HepG2 (cell line): ENCODE data around the gene VWA2. TPM values are rescaled to one million over a fixed set of nuclear protein-coding genes. Genes with fewer than 3 reads are reported as not detected.

ENCODE experiments used
- ATAC-seq: fragments of 200-7000 bp; cut with Tn5 transposase; 3 replicates; pipeline ENCODE4 v1.9.1; 2020; ENCODE audit warnings: mild to moderate bottlenecking, moderate library complexity
- BruUV-seq: library from RNA; stranded (reverse); fragments of 400-500 nt; replicated peaks from 2 replicates; lab custom pipeline; 2021; lab: Mats Ljungman, UMichigan
- CTCF ChIA-PET: fragments of 300-600 bp; formaldehyde crosslinking; extraction: SDS; loops from one replicate; lab custom pipeline; 2021; ENCODE audit warnings: low total read pairs, inconsistent platforms, low intra/inter-chr PET ratio; lab: Yijun Ruan, JAX
- POLR2A ChIA-PET: fragments of 350-600 bp; sonication (Branson Sonifier 250); formaldehyde crosslinking; loops from one replicate; lab custom pipeline; 2020; ENCODE audit warnings: antibody characterized with exemption, inconsistent platforms; lab: Yijun Ruan, JAX
- DNase-seq: peaks from one replicate; pipeline ENCODE4 v3.0.0-alpha.2; 2015; ENCODE audit warnings: low spot score
- FAIRE-seq: peaks from 3 replicates; lab custom pipeline; 2011; peaks lifted over from hg19 to GRCh38; lab: Jason Lieb, UNC
- H2AFZ ChIP-seq: one replicate; pipeline ENCODE4 v1.6.1; 2011; ENCODE audit warnings: low read length, inconsistent platforms
- H3K27ac ChIP-seq: fragments of 300-600 bp; 3 replicates; pipeline ENCODE4 v1.8.0; 2011; ENCODE audit warnings: mixed run types, mild to moderate bottlenecking, mixed read lengths, low read length, inconsistent platforms; ENCODE audit not compliant: insufficient read depth; ENCODE audit errors: extremely low read length
- H3K27me3 ChIP-seq, 2 experiments: fragments of 200-600 bp in 1 of 2; 2 replicates in 1 of 2; 3 replicates in 1 of 2; pipeline versions ENCODE4 v1.6.0 to v1.8.0; 2011; ENCODE audit warnings: low read length in 2 of 2, mild to moderate bottlenecking in 2 of 2, moderate library complexity in 2 of 2, inconsistent platforms in 1 of 2; ENCODE audit not compliant: insufficient read depth in 2 of 2, control insufficient read depth in 1 of 2
- H3K36me3 ChIP-seq, 2 experiments: fragments of 200-600 bp in 1 of 2; replicated peaks in 1 of 2; 2 replicates in 1 of 2; 3 replicates in 1 of 2; pipeline versions ENCODE4 v1.5.1 to v1.8.0; 2011; ENCODE audit warnings: low read length in 2 of 2, inconsistent platforms in 1 of 2; ENCODE audit not compliant: insufficient read depth in 2 of 2, control insufficient read depth in 1 of 2
- H3K4me1 ChIP-seq: 2 replicates; pipeline ENCODE4 v1.5.1; 2012; ENCODE audit warnings: low read length, inconsistent platforms; ENCODE audit not compliant: insufficient read depth
- H3K4me2 ChIP-seq: 2 replicates; pipeline ENCODE4 v1.6.0; 2011; ENCODE audit warnings: low read depth, low read length, inconsistent platforms
- H3K4me3 ChIP-seq, 3 experiments: fragments of 200-600 bp in 1 of 3; sonication (generic), shearing (Covaris generic) in 1 of 3; replicated peaks in 1 of 3; 2 replicates each; pipeline ENCODE4 v1.5.1; 2011 to 2016; ENCODE audit warnings: low read length in 3 of 3, inconsistent platforms in 2 of 3, low read depth in 2 of 3, mild to moderate bottlenecking in 2 of 3, control low read depth in 1 of 3, mixed read lengths in 1 of 3; ENCODE audit not compliant: insufficient read depth in 1 of 3
- H3K79me2 ChIP-seq: one replicate; pipeline ENCODE4 v1.6.1; 2011; ENCODE audit warnings: low read length, inconsistent platforms; ENCODE audit not compliant: insufficient read depth
- H3K9ac ChIP-seq: 2 replicates; pipeline ENCODE4 v1.6.0; 2011; ENCODE audit warnings: mild to moderate bottlenecking, low read depth, low read length, inconsistent platforms; ENCODE audit not compliant: insufficient read depth
- H3K9me3 ChIP-seq: 2 replicates; pipeline ENCODE4 v1.5.1; 2012; ENCODE audit warnings: mild to moderate bottlenecking, low read length
- H4K20me1 ChIP-seq: 2 replicates; pipeline ENCODE4 v1.6.0; 2011; ENCODE audit warnings: inconsistent platforms, mild to moderate bottlenecking, low read length, moderate library complexity; ENCODE audit not compliant: insufficient read depth
- E2F5 ChIP-seq: sonication (generic); formaldehyde crosslinking; conservative IDR thresholded peaks from 2 replicates; pipeline ENCODE4 v1.4.0; 2020; ENCODE audit warnings: missing genetic modification reagents
- GPBP1L1 ChIP-seq: sonication (generic); formaldehyde crosslinking; IDR thresholded peaks from 2 replicates; pipeline ENCODE4 v1.5.0; 2020; ENCODE audit warnings: mild to moderate bottlenecking, missing genetic modification reagents
- LBX2 ChIP-seq: sonication (generic); formaldehyde crosslinking; IDR thresholded peaks from 2 replicates; pipeline ENCODE4 v1.5.0; 2020; ENCODE audit warnings: missing genetic modification reagents, mild to moderate bottlenecking, borderline replicate concordance
- MIER3 ChIP-seq: IDR thresholded peaks from 2 replicates; pipeline ENCODE4 v1.6.1; 2016; ENCODE audit warnings: missing compliant biosample characterization, borderline replicate concordance
- TBX3 ChIP-seq: fragments of 450-650 bp; IDR thresholded peaks from 2 replicates; pipeline ENCODE4 v1.6.1; 2017; ENCODE audit warnings: antibody characterized with exemption, mild to moderate bottlenecking, inconsistent platforms, borderline replicate concordance
- ZEB1 ChIP-seq: IDR thresholded peaks from 2 replicates; pipeline ENCODE4 v1.6.1; 2012; ENCODE audit warnings: mild to moderate bottlenecking, low read depth, inconsistent platforms; ENCODE audit not compliant: insufficient replicate concordance
- ZNF225 ChIP-seq: sonication (generic); formaldehyde crosslinking; IDR thresholded peaks from 2 replicates; pipeline ENCODE4 v1.4.0; 2020; ENCODE audit warnings: mild to moderate bottlenecking, missing genetic modification reagents
- ZNF292 ChIP-seq: sonication (generic); formaldehyde crosslinking; IDR thresholded peaks from 2 replicates; pipeline ENCODE4 v1.8.1; 2022; ENCODE audit warnings: mild to moderate bottlenecking, low read depth, missing genetic modification reagents, borderline replicate concordance
- WGBS: methylation state at CpG from one replicate; pipeline ENCODE4 v1.1.6; 2017; ENCODE audit warnings: low lambda C conversion rate; 5-methylcytosine and 5-hydroxymethylcytosine counted together
- in situ Hi-C: cut with HindIII; loops from 2 replicates; pipeline ENCODE4 v1.10.0; 2017; ENCODE audit warnings: low pct_unique_long_range_greater_than_20kb; ENCODE audit not compliant: extremely low pct_ligation_motif_present
- intact Hi-C: fragments of 100-400 bp; cut with micrococcal nuclease; formaldehyde crosslinking; loops from one replicate; pipeline ENCODE4 v1.10.0; 2022; ENCODE audit not compliant: unreplicated experiment
- polyA plus RNA-seq, 8 experiments: library from polyadenylated mRNA; depleted of rRNA in 3 of 8; stranded (reverse) in 7 of 8; unstranded in 1 of 8; fragments of >200 nt; fragmentation: Illumina TruSeq in 4 of 8; extraction: Trizol in 4 of 8; gene quantifications; 2 replicates each; pipeline versions ENCODE4 v1.2.1 to v1.2.3, GENCODE V29; 2011 to 2016; ENCODE audit warnings: low read depth in 4 of 8, missing spikeins in 1 of 8, mixed read lengths in 1 of 8; ENCODE audit not compliant: insufficient read depth in 1 of 8
- total RNA-seq, 5 experiments: library from RNA; depleted of rRNA; stranded (reverse); fragments of >200 nt; fragmentation: Illumina TruSeq; extraction: Trizol; gene quantifications; 2 replicates each; pipeline ENCODE4 v1.2.3, GENCODE V29; 2016; ENCODE audit warnings: low read depth in 1 of 5

The VWA2 gene
- total and polyA plus RNA-seq, 2 of the 13 experiments (the other 11 are each of a cell fraction or from before 2014, with no cell fraction given) = not detected

DNA sequence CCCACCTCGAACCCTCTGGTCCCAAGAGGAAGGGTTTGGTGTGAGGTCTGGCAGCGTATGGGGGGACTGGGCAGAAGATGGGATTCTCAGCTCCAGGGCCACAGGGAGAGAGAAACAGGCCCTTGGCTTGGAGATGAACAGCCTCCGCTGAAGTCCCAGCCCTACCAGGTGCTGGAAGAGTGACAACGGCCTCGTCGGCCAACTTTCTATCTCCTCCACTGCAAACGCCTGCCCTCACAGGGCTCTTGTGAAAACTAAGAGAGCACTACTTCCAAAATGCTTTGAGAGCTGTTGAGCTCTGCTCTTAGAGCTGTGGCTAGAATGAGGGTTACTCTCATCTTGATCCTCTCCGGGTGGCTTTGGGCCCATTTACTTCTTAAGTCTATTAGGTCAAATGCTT, 101.8 kb downstream of the VWA2 start:
- intact Hi-C loops (no loop called here), in situ Hi-C loops (no loop called here)
- no peak for FAIRE-seq
- Histone ChIP-seq H3K27me3 (peaks cover 1 to 39% of the 10 kb centered on the region in 2 experiments; a peak in 4 of 5 replicates), H3K79me2 (no peaks in the 10 kb centered on the region), H3K4me2 (no peak overlapping the region), H4K20me1 (no peaks in the 10 kb centered on the region), H3K36me3 (no peaks in the 10 kb centered on the region), H3K4me1 (no peaks in the 10 kb centered on the region), H3K4me3 (no peak overlapping the region), H2AFZ (no peak overlapping the region), H3K9ac (no peak overlapping the region), H3K9me3 (no peaks in the 10 kb centered on the region), H3K27ac (no peak overlapping the region)
- TF ChIP-seq MIER3 (CRISPR knock-in tag) (no peak), GPBP1L1 (CRISPR knock-in tag) (no peak), ZNF292 (no peak), E2F5 (no peak), ZNF225 (CRISPR knock-in tag) (no peak), LBX2 (CRISPR knock-in tag) (no peak), ZEB1 (no peak), TBX3 (no peak)
- ChIA-PET POLR2A (no interaction called here), CTCF (no interaction called here)
- ATAC-seq = no peak
- BruUV-seq = no TSS peak
- DNase-seq = no peak
- WGBS = 45% methylated on average over 6 of the region's 8 CpGs

Other genes with a start within 250 kb of the VWA2 start
- gene ADRB1, start 195.4 kb upstream of the VWA2 start, total RNA-seq (2016; rRNA removed; fragmentation: Illumina TruSeq; extraction: Trizol) = 0.07 TPM in 1 of 2 replicates, not detected in the other
- not detected in 2 replicates for gene ADRB1, start 195.4 kb upstream of the VWA2 start, polyA plus RNA-seq (2011; rRNA removed)
- gene CCDC186, start 65.1 kb upstream of the VWA2 start, total RNA-seq (2016; rRNA removed; fragmentation: Illumina TruSeq; extraction: Trizol) = 11.8 and 18.0 TPM in 2 replicates
- gene CCDC186, start 65.1 kb upstream of the VWA2 start, polyA plus RNA-seq (2011; rRNA removed) = 3.4 and 4.2 TPM in 2 replicates
- gene TDRD1, start 59.9 kb upstream of the VWA2 start, total RNA-seq (2016; rRNA removed; fragmentation: Illumina TruSeq; extraction: Trizol) = not detected in 2 replicates
- not detected in 2 replicates for gene TDRD1, start 59.9 kb upstream of the VWA2 start, polyA plus RNA-seq (2011; rRNA removed)
- gene AFAP1L2, start 165.2 kb downstream of the VWA2 start, total RNA-seq (2016; rRNA removed; fragmentation: Illumina TruSeq; extraction: Trizol) = not detected in 2 replicates
- gene AFAP1L2, start 165.2 kb downstream of the VWA2 start, polyA plus RNA-seq (2011; rRNA removed) = not detected in 2 replicates